Sigmoid colon (tissue), 3 donors: Measurements from ENCODE around the gene NKX1-2.

Experiments
- POLR2A ChIP-seq, 2 donors: fragments of 450-650 bp; IDR thresholded peaks; one replicate each; pipeline ENCODE4 v1.6.1; 2016; ENCODE audit warnings: antibody characterized with exemption in 2 of 2, mild to moderate bottlenecking in 2 of 2, moderate library complexity in 2 of 2
- TF ChIP-seq, protein P1 (sequence below), 4 experiments: fragments of 450-650 bp in 3 of 4; fragments of 200-600 bp in 1 of 4; IDR thresholded peaks; one replicate each; pipeline ENCODE4 v1.5.1; 2016 to 2019; ENCODE audit warnings: antibody characterized with exemption in 4 of 4, mild to moderate bottlenecking in 3 of 4, moderate library complexity in 2 of 4

- TF ChIP-seq, protein P1, sequence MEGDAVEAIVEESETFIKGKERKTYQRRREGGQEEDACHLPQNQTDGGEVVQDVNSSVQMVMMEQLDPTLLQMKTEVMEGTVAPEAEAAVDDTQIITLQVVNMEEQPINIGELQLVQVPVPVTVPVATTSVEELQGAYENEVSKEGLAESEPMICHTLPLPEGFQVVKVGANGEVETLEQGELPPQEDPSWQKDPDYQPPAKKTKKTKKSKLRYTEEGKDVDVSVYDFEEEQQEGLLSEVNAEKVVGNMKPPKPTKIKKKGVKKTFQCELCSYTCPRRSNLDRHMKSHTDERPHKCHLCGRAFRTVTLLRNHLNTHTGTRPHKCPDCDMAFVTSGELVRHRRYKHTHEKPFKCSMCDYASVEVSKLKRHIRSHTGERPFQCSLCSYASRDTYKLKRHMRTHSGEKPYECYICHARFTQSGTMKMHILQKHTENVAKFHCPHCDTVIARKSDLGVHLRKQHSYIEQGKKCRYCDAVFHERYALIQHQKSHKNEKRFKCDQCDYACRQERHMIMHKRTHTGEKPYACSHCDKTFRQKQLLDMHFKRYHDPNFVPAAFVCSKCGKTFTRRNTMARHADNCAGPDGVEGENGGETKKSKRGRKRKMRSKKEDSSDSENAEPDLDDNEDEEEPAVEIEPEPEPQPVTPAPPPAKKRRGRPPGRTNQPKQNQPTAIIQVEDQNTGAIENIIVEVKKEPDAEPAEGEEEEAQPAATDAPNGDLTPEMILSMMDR (IDR thresholded peaks at IDR 0.05): no peak
- no peak for TF ChIP-seq POLR2A (IDR thresholded peaks at IDR 0.05)
Observed at GRCh38 chr10:124492266-124492665, 42.4 kb upstream of the NKX1-2 start.
